H1 (cell line): ENCODE data around the gene MAK. TPM values are rescaled to one million over a fixed set of nuclear protein-coding genes. Genes with fewer than 3 reads are reported as not detected.

Experiments used
- ATF2 ChIP-seq: IDR thresholded peaks from 2 replicates; pipeline ENCODE4 v1.6.1; 2012; ENCODE audit warnings: low read length, inconsistent platforms
- BACH1 ChIP-seq: IDR thresholded peaks from 2 replicates; pipeline ENCODE4 v1.6.1; 2012; ENCODE audit warnings: low read length, improper control_type of control experiment
- CEBPB ChIP-seq: IDR thresholded peaks from 2 replicates; pipeline ENCODE4 v1.6.1; 2012; ENCODE audit warnings: low read depth, low read length
- CREB1 ChIP-seq: IDR thresholded peaks from 2 replicates; pipeline ENCODE4 v1.6.1; 2012; ENCODE audit warnings: inconsistent platforms
- FOSL1 ChIP-seq: IDR thresholded peaks from 2 replicates; pipeline ENCODE4 v1.6.1; 2011; ENCODE audit warnings: mild to moderate bottlenecking, low read depth, low read length, moderate library complexity; ENCODE audit not compliant: insufficient read depth
- KDM1A ChIP-seq: fragments of 200-600, 300-600 bp; sonication (generic); IDR thresholded peaks from 2 replicates; pipeline ENCODE4 v1.7.1; 2016; ENCODE audit warnings: mild to moderate bottlenecking, low read length, borderline replicate concordance
- POU5F1 ChIP-seq: IDR thresholded peaks from 2 replicates; pipeline ENCODE4 v1.6.1; 2011; ENCODE audit warnings: low read depth, mild to moderate bottlenecking, low read length, moderate library complexity
- RBBP5 ChIP-seq: IDR thresholded peaks from 2 replicates; pipeline ENCODE4 v1.7.1; 2012; ENCODE audit warnings: low read depth, mild to moderate bottlenecking, inconsistent platforms, low read length, moderate library complexity, borderline replicate concordance
- RFX5 ChIP-seq: IDR thresholded peaks from 2 replicates; pipeline ENCODE4 v1.6.1; 2011; ENCODE audit warnings: low read depth, low read length, improper control_type of control experiment, borderline replicate concordance
- polyA plus RNA-seq, 7 experiments: library from polyadenylated mRNA; depleted of rRNA in 3 of 7; stranded (reverse) in 5 of 7; unstranded in 2 of 7; fragments of >200 nt in 5 of 7; fragments of 200-250 nt in 2 of 7; gene quantifications; 1 replicate in 5 of 7; 2 replicates in 1 of 7; 4 replicates in 1 of 7; pipeline versions ENCODE4 v1.2.1 to v1.2.3, GENCODE V29; 2011 to 2013; ENCODE audit warnings: missing spikeins in 2 of 7, mixed read lengths in 2 of 7
- total RNA-seq: library from RNA; stranded (reverse); fragmentation: NEBNext Ultra II Directional; extraction: Animal tissue kit (Norgen Biotek cat#: 25700); gene quantifications from 2 replicates; pipeline ENCODE4 v1.2.1, GENCODE V29; 2021

MAK gene
- total and polyA plus RNA-seq, 2 of the 8 experiments (the other 6 are each of a cell fraction or from before 2014, with no cell fraction given), result 0.08 to 0.37 TPM

GRCh38 chr6:10852361-10852960 lies 14.1 kb upstream of the MAK start (continued):
- TF ChIP-seq RFX5 (no peak), CEBPB (no peak), ATF2 (no peak), FOSL1 (no peak), CREB1 (no peak), KDM1A (no peak), POU5F1 (no peak), BACH1 (no peak), RBBP5 (no peak)
- TF ChIP-seq, all 59 proteins: peak for 0
